Measurements from ENCODE around the gene SLC51B.
"Not testable (repeated sequence)": the region's sequence is repeated elsewhere in the genome, so short reads cannot be mapped to it uniquely, and the experiment has no call there.

SLC51B gene

GRCh38 chr15:65067317-65067644 is 22.1 kb downstream of the SLC51B start:
- no peak for DNase-seq

DNA sequence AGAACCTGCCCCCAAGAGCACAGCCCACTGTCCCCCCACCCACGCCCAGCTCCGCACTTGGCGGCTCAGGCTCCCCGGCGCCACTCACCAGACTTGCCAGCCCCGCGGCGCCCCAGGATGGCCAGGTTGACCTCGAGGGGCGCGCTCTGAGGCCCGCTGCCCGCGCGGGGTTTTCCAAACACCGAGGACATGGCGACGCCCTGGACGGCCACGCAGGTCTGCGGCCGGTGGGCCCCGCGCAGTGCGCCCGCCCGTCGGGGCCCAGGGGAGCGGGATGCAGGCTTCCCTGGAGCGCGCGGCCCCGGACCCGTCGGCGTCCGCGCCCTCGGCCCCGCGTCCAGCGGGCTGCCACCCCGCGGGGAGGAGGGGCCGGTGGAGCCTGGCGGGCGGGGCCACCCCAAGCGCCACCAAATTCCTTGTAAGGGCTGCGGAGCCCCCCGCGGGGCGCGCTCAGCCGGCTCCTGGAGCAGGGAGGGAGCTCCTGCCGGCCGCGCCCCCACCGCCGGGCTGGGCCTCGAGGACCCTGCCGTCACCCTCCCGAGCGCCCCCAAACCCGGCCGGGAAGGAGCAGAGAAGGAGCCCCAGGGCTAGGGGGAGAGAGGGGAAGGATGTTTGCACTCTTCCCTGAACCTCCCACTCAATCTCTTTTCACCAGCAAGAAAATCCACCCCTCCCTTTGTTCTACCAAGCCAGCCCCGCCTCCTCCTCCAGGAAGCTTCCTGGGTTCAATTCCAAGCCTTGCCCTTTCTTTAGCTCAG is 22.6 kb downstream of the SLC51B start, which contains the start of gene RASL12:
Gene RASL12 (minus strand): TSS at position 347 of the 758 bp plus-strand sequence. CDS start 156 bp downstream, at position 191.
- DNase-seq: no peak

- no peak for DNase-seq
Observed at GRCh38 chr15:65068403-65068788, 23.2 kb downstream of the SLC51B start.

DNA sequence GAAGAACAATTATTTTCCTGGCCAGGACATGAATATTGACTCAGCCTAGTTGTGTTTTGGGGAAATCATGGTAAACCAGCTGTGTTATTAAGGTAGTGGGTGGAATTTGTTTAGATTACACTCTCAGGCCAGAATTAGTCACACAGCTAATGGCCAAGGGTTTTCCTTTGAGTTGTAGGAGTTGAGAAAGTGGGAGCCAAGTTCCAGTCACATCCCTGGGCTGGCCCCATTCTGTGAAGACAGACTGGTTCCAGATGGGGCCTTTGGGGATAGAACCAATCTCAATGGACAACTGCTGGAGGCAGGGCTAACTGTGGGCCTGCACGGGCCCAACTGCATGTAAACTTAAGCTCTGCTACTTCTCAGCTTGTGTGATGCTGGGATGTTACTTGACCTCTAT is 24.0 kb downstream of the SLC51B start:
- no peak for DNase-seq

DNA sequence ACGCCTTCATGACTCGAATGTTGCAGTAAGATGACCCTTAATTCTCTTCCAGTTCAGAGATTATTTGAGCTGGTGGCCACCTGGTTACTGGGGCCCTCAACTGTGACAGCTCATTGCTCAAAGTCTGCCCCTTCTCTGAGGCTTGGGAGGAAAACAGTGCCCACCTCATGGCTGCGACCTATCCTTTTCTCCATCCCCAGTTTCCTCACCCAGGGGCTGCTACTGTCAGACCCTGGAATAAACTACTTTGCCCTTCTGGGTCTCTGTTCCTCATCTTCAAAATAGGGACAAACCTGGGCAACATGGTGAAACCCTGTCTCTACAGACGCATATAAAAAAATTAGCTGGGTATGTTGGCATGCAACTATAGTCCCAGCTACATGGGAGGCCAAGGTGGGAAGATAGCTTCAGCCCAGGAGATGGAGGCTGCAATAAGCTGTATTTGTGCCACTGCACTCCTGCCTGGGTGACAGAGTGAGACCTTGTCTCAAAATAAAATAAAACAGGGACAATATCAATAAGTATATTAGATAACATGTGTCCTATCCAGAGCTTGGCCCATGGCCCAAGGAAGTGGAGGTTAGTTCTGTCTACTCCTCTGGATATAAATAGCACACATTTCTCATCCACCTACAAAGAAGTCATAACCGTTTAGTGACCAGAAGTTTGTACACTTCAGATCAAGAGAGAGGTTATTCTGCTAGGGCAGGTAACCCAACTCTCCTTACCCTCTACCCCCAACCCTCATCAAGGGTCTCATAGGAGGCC is 24.8 kb downstream of the SLC51B start:
- DNase-seq: no peak

DNA sequence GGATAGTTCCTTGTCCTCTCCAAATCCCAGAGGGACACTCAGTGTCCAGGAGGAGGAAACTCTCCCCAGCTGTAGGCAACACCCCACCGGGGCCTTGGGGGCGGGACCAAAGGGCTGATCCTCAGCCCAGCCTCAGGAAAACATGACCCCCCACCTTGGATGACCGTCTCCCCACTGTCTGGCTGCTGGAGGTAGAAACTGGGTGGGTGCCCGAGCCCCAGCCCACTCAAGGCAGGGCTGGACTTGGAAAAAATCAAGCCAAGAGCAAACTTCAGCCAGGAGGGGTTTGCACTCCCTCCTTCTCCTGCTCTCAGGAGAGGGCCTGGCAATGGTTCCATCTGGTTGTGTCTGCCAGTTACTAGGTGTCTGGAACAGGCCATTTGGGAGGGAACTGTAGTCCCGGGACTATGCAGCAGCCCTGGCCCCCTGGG is 26.2 kb downstream of the SLC51B start:
- no peak for DNase-seq

DNA sequence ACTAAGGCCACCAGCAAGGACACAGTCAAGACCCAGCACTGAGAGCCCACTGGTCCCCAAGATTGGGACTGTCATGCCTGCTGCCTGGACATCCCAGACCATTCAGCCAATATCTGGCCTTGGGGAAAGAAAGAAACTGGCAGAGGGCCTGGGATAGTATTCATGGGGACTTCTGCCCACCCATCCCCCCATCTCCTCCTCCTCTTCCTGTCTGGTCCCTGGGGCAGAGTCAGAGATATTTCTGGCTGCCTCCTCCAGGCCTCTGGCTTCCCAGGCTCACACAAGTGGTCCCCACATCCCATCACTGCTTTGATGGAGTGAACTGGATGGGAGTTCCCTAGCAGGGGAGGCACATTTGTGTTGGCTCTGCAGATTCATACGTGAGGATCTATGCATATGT is 26.8 kb downstream of the SLC51B start:
- no peak for DNase-seq

DNA sequence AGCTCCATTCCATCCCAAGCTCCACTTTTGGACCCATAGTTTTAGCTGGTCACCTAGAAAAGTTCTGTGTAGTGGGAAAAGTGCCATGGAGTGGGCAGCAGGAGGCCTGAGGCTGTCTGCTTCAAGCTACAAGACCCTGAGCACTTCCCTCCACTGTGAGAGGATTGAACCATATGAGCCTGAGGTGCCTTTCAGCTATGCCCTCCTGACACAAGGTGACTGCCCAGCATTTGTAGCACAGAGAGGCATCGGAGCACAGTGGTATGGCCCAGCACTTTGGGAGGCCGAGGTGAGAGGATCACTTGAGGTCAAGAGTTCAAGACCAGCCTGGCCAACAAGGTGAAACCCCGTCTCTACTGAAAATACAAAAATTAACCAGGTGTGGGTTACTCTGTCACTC is 27.4 kb downstream of the SLC51B start:
- DNase-seq: no peak

DNA sequence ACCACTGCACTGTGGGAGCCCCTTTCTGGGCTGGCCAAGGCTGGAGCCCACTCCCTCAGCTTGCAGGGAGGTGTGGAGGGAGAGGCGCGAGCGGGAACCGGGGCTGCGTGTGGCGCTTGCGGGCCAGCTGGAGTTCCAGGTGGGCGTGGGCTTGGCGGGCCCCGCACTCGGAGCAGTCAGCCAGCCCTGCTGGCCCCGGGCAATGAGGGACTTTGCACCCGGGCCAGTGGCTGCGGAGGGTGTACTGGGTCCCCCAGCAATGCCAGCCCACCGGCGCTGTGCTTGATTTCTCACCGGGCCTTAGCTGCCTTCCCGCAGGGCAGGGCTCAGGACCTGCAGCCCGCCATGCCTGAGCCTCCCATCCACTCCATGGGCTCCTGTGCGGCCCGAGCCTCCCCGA is 29.8 kb downstream of the SLC51B start:
- DNase-seq: not testable (repeated sequence)

DNA sequence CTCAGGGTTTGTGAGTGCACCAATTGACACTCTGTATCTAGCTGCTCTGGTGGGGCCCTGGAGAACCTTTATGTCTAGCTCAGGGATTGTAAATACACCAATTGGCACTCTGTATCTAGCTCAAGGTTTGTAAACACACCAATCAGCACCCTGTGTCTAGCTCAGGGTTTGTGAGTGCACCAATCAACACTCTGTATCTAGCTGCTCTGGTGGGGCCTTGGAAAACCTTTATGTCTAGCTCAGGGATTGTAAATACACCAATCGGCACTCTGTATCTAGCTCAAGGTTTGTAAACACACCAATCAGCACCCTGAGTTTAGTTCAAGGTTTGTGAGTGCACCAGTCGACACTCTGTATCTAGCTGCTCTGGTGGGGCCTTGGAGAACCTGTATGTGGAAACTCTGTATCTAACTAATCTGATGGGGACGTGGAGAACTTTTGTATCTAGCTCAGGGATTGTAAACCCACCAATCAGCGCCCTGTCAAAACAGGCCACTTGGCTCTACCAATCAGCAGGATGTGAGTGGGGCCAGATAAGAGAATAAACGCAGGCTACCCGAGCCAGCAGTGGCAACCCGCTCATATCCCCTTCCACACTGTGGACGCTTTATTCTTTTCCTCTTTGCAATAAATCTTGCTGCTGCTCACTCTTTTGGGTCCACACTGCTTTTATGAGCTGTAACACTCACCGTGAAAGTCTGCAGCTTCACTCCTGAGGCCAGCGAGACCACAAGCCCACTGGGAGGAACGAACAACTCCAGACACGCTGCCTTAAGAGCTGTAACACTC is 30.6 kb downstream of the SLC51B start:
- DNase-seq: not testable (repeated sequence)

DNA sequence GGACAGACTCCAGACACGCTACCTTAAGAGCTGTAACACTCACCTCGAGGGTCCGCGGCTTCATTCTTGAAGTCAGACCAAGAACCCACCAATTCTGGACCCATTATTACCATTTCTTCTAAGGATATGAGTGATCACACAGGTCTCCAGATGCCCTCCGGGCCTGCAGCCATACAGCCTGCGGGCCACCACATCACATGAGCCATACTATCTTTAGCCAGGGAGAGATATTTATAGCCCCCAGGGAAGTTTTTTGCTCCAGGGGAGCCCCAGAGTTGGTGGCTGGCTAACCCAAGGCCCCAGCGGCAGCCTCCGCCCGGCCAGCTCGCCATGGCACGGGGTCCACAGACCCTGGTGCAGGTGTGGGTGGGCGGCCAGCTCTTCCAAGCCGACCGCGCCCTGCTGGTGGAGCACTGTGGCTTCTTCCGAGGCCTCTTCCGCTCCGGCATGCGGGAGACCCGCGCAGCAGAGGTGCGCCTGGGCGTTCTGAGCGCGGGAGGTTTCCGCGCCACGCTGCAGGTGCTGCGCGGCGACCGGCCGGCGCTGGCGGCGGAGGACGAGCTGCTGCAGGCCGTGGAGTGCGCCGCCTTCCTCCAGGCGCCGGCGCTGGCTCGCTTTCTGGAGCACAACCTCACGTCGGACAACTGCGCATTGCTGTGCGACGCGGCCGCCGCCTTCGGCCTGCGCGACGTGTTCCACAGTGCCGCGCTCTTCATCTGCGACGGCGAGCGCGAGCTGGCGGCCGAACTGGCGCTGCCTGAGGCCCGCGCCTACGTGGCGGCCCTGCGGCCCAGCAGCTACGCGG is 31.5 kb downstream of the SLC51B start, which contains the start of gene KBTBD13:
Gene KBTBD13 (plus strand): TSS at position 261 of the 805 bp plus-strand sequence. CDS start 70 bp downstream, at position 331.
- no peak for DNase-seq

DNA sequence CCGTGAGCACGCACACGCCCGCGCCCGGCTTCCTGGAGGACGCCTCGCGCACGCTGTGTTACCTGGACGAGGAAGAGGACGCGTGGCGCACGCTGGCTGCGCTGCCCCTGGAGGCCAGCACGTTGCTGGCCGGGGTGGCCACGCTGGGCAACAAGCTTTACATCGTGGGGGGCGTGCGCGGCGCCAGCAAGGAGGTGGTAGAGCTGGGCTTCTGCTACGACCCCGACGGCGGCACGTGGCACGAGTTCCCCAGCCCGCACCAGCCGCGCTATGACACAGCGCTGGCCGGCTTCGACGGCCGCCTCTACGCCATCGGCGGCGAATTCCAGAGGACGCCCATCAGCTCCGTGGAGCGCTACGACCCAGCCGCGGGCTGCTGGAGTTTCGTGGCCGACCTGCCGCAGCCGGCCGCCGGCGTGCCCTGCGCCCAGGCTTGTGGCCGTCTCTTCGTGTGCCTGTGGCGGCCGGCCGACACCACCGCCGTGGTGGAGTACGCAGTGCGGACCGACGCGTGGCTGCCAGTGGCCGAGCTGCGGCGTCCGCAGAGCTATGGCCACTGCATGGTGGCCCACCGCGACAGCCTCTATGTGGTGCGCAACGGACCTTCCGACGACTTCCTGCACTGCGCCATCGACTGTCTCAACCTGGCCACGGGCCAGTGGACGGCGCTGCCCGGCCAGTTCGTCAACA is 32.2 kb downstream of the SLC51B start:
- no peak for DNase-seq

GRCh38 chr15:65077981-65078352 is 32.8 kb downstream of the SLC51B start:
- no peak for DNase-seq

GRCh38 chr15:65079580-65079979 is 34.4 kb downstream of the SLC51B start:
- DNase-seq: no peak

DNA sequence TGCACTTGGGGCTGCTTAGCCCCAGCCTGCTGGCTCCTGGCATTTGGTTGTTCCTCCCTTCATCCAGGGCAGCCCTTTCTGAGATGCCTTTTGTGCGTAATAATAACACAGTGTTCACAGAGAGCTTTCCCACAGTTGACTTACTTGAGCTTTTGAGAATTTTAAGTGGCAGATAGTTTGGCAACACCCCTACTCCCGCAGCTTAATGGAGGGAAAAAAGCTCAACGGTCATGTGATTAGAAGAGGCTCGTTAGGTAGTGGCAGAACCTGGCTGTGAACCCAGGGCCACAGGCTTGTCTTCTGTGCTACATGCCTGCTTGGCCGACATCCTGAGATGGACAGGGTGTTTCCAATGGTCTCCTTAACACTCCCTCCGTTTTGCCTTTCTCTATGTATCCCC is 36.1 kb downstream of the SLC51B start:
- DNase-seq: no peak

GRCh38 chr15:65081758-65082157 is 36.6 kb downstream of the SLC51B start:
- no peak for DNase-seq

GRCh38 chr15:65082303-65082953 is 37.2 kb downstream of the SLC51B start:
- no peak for DNase-seq

DNA sequence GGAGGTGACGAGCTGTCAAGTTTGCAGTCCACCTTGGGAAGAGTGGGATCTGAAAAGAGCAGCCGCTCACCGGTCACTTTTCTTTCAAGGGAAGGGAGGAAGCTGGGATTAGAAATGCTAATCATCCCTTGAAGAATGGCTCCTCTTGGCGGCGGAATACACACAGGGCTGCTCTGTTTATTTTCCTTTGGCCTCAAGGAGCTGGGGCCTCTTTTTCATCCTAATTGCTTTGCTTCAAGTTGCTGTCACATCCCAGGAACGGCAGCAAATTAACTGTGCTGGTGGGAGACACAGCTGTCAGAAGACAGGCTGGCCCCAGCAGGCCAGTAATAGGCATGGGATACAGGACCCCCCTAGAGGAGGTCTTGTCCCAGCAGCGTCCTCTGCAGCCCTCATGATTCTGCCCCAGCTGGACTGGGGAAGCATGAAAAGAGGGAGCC is 38.1 kb downstream of the SLC51B start:
- no peak for DNase-seq

- no peak for DNase-seq
Observed at GRCh38 chr15:65084500-65085206, 39.5 kb downstream of the SLC51B start.

- DNase-seq: no peak
Observed at GRCh38 chr15:65085207-65085753, 40.1 kb downstream of the SLC51B start.

Data from cerebellar nuclear complex (tissue), 1 donor.